HG02763 (cell line): ENCODE measurements around the gene TRUB2.

Experiments
- ATAC-seq: cut with Tn5 transposase; IDR thresholded peaks from one replicate; pipeline ENCODE4 v1.9.1; 2021; ENCODE audit warnings: mild to moderate bottlenecking, moderate library complexity; ENCODE audit not compliant: unreplicated experiment

TRUB2 gene

DNA sequence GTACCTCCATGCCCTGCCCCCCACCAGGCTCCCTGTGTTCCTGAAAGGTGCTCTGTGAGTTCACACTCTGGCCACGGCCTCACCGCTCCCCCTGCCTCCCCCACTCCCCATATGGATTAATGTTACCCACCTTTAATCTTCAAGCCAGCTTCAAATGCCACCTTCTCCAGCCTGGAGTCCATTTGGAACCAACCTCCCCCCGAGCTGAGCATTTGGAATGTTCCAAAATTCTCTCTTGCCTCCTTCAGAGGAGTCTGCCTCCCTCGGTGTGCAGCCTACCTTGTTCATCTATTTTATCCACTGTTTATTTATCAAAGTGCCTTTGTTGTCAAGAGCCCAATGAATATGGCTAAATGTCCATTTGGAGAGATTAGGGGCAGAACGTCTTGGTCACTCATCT lies 50.7 kb downstream of the TRUB2 start:
- ATAC-seq = no peak

DNA sequence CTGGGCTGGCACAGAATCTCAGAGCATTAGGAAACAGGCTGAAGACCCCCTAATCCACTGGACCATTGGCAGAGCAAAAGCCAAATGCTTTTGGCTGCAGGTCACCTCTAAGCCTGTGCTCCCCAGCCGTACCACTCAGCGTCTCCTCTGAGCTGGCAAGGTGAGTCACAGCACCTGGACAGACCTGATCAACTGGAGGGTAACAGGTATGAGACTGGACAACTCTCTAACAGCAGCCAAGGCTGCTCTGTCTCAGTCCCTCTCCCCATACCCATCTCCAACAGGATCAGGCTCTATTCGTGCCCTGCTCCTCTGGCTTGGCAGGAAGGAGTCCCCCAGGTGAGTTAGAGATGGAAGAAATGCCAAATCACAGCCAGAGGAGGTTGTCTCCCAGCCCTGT lies 51.1 kb downstream of the TRUB2 start:
- no peak for ATAC-seq

DNA sequence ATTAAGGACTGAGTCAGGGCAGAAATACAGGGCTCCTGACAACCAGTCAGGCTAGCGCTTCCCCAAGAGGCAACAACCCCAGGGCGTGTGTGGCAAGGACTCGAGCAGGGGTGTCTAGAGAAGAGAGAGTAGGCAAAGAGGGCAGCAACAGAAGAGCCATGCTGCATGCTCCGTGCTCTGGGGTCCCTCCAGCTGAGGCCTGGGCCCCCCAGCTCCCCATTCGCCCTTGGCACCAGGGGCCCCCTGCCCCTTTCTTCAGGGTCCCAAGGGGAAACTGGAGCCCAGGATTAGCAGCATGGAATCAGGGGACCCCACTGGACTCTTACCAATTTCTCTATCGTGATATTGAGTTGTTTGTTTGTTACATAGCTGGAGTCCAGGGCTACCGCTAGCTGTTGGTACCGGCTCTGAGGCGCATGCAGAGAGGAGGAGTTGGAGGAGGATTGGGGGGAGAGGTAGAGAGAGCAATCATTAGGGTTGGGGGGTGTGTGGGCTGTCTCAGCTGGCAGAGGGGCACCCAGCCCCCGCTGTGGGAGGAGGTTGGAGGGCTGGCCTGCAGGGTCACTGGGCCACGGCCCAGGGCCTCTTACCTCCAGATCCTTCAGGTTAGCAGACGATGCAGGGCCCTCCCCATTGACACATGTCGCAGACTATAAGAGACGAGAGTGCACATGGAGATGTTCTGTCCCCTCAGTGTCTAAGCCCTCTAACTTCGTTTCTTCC lies 55.2 kb downstream of the TRUB2 start:
- no peak for ATAC-seq

DNA sequence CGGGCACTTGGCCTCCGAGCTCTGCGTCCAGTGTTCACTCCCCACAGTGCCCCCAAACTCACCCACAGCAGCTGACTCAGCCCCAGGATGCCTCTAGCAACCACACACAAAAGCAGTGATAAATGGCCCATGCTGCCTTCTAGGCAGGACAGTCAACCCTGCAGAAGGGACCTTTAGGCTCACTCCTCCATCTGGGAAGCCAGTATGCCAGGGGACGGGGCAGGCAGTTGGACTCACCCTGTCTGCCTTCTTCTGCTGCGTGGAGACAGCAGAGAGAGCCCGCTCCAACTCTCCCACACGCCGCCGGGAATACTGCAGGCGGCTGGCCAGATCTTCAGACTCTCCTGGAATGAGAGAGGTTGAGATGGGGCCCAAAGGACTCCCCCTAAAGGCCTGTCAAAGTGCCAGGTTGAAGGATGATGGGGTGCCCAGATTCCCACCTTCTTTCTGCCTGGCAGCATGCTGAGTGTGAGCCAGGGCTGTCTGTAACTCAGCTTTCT lies 56.8 kb downstream of the TRUB2 start:
- no peak for ATAC-seq

DNA sequence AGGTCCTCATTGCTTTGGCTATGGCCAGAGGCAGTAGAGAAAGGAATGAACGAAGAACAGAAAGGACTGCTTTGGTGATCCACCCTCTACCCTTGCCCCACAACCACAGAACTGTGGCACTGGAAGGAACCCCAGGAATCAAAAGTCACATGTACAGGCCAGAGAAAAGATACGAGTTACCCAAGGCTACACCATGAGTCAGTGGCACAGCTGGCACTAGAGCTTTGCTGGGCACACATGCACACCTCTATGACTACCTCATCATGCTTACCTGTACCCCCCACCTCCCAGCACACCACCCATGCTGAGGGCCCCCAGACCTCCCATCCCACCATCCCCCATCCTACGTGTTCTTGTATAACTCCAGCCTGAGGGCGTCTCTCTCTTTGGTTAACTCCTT lies 59.6 kb downstream of the TRUB2 start:
- ATAC-seq = no peak

DNA sequence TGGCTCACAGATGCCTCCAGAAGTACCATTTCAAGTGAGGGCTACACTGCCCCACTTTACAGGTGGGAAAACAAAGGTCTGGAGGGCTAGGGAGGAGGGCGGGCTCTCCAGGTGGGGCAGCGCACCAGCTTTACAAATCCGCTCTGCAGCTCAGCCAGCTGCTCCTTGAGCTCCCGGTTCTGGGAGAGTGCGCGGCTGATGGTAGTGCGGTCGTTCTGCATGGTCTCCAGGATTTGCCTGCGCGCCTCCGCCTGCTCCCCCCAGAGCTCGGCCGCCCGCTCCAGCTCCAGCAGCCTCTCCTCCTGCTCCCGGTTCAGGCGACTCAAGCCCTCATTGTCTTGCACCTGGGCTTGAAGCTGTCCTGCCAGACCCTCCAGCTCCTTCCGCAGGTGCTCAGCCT lies 61.9 kb downstream of the TRUB2 start:
- no peak for ATAC-seq

DNA sequence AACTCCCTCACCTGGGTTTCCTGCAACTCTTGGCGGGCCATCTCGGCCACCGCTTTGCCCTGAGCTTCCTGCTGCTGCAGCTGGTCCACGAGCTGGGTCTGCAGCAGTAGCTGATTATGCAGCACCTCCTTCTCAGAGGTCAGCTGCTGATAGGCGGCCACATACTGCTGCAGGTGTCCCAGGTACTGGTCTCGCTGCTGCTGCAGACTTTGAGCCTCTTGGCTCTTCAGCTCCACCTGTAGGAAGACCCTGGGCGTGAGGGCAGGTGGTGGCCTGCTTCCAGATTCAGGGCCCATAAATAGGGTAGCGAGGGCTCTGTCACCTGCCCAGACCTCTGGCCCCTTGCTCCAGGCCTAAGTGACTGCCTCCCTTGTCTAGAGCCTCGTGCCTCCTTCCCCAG lies 63.1 kb downstream of the TRUB2 start:
- ATAC-seq = no peak

DNA sequence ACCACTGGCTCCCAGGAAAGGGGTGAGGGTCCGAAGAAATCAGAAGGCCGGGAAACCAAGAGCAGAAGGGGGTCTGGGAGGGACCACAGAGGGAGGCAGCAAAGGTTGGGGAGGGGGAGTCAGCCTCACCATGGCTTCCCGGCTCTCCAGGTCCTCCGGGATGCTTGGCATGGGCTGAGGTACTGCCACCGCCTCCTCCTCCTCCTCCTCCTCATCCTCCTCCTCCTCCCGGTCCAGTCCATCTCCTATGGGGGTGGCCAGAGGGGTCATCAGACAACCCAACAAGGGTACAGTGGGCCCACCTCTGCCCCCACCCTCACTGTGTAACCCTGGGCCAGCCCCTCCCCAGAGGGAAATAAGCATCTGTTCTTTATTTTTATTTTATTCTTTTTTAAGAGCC lies 63.9 kb downstream of the TRUB2 start:
- ATAC-seq = no peak

DNA sequence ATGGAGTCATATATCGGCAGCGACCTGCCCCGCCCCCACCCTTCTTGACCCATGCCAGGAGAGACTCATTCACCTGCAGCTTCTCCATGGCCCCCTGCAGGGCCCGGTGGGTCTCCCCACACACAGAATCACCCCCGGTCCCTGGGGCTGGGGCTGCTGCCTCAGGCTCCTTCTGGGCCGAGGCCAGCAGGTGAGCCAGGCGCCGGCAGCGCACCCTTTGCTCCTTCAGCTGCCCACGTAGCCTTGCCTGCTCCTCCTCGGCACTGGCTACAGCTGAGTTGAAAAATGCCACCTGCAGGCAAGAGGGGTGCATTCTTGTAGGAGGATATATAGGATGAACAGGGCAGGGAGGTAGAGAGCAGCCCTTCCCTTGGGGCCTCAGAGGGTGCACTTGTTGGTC lies 64.3 kb downstream of the TRUB2 start:
- ATAC-seq = no peak

DNA sequence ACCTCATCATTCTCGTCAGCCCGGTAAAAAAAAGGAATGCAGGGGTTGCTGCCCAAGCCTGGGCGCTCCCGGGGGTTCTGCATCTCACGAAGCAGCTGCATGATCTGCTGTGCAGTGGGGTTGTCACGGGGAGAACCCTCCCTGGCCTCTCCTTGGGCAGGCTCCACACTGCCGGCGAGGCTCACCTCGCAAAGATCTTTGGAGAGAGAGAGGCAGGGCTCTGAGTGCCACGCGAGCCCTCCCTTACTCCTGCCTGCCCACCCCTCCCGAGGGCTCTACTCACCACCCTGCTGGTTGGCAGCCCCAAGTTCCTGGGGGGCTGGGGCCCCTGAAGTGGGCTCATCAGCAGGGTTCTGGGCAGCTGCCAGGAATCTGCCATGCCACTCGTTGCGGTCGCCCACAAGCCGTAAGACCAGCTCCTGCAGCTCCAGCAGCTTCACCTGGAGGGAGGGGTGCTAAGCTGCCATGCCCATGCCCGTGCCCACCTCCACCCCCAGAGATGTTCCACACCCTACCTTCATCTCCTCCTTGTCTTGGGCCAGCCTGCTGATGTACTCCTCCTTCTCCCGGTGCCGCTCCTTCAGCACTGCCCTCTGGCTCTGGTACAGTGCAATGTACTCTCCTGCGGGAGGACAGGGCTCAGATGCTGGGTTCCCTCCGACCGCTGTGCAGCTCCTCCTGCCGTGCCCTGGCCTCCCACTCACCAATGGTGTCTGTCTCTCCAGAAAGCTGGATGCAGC lies 65.0 kb downstream of the TRUB2 start:
- no peak for ATAC-seq
